ENCODE results near the gene S100B. TPM values are rescaled to one million over a fixed set of nuclear protein-coding genes. Genes with fewer than 3 reads are reported as not detected.
"Not testable (repeated sequence)": the region's sequence is repeated elsewhere in the genome, so short reads cannot be mapped to it uniquely, and the experiment has no call there.

Gene S100B
- total RNA-seq, 1 donor from 2014 or later, result not detected

DNA sequence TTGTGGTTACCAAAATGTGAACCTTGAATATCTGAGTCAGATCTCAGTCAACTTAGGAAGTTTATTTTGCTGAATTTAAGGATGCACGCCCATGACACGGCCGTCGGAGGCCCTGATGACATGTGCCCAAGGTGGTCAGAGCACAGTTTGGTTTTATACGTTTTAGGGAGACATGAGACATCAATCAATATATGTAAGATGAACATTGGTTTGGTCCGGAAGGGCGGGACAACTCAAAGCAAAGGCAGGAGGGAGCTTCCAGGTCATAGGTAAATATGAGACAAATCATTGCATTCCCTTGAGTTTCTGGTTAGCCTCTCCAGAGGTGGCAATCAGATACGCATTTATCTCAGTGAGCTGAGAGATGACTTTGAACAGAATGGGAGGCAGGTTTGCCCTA is 29.5 kb upstream of the S100B start:
- Mint-ChIP-seq H3K9me3 (ENCODE audit: low read depth) (no peaks in the 10 kb centered on the region), H3K4me3 (ENCODE audit: low read depth) (peak overlapping the region; percentile 95), H3K36me3 (ENCODE audit: insufficient read depth) (peaks cover 1% of the 10 kb centered on the region), H3K4me1 (ENCODE audit: low read depth) (peaks cover 23% of the 10 kb centered on the region), H3K27me3 (peaks cover 4% of the 10 kb centered on the region), H3K27ac (peak overlapping the region; percentile 98)
- no peak for DNase-seq (ENCODE audit: low spot score, unreplicated experiment)
- TF ChIP-seq, protein P1, sequence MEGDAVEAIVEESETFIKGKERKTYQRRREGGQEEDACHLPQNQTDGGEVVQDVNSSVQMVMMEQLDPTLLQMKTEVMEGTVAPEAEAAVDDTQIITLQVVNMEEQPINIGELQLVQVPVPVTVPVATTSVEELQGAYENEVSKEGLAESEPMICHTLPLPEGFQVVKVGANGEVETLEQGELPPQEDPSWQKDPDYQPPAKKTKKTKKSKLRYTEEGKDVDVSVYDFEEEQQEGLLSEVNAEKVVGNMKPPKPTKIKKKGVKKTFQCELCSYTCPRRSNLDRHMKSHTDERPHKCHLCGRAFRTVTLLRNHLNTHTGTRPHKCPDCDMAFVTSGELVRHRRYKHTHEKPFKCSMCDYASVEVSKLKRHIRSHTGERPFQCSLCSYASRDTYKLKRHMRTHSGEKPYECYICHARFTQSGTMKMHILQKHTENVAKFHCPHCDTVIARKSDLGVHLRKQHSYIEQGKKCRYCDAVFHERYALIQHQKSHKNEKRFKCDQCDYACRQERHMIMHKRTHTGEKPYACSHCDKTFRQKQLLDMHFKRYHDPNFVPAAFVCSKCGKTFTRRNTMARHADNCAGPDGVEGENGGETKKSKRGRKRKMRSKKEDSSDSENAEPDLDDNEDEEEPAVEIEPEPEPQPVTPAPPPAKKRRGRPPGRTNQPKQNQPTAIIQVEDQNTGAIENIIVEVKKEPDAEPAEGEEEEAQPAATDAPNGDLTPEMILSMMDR (IDR thresholded peaks at IDR 0.05; ENCODE audit: unreplicated experiment), result no peak

DNA sequence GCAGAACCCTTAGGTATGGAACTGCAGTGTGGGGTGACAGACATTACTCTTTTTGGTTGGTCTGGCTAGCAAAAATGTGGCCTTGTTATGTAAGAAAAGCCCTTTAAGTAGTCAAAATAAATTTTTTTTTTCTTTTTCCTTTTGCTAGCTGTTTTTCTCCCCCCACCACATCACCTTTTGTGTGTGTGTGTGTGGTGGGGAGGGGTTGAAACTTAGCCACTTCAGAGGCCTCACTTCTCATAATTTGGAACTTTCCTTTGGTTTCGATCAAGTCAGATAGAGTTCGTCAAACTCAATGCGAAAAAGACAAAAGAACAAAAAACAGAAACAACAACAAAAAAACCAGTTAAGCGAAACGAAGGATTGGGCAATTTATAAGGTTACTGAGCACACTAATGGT is 28.7 kb upstream of the S100B start:
- Mint-ChIP-seq H3K9me3 (ENCODE audit: low read depth) (no peaks in the 10 kb centered on the region), H3K27me3 (peaks cover 7% of the 10 kb centered on the region), H3K4me3 (ENCODE audit: low read depth) (no peak overlapping the region), H3K27ac (no peak overlapping the region), H3K4me1 (ENCODE audit: low read depth) (peaks cover 21% of the 10 kb centered on the region), H3K36me3 (ENCODE audit: insufficient read depth) (peaks cover 1% of the 10 kb centered on the region)
- no peak for DNase-seq (ENCODE audit: low spot score, unreplicated experiment)
- TF ChIP-seq, protein P1 (IDR thresholded peaks at IDR 0.05; ENCODE audit: unreplicated experiment), result no peak

DNA sequence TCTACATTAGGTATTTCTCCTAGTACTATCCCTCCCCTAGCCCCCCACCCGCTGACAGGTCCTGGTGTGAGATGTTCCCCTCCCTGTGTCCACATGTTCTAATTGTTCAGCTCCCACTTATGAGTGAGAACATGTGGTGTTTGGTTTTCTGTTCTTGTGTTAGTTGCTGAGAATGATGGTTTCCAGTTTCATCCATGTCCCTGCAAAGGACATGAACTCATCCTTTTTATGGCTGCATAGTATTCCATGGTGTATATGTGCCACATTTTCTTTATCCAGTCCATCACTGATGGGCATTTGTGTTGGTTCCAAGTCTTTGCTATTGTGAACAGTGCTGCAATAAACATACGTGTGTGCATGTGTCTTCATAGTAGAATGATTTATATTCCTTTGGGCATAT is 26.0 kb upstream of the S100B start:
- not testable (repeated sequence) for H3K4me1 Mint-ChIP-seq (ENCODE audit: low read depth); H3K36me3 Mint-ChIP-seq (ENCODE audit: insufficient read depth); H3K27ac Mint-ChIP-seq; H3K9me3 Mint-ChIP-seq (ENCODE audit: low read depth); H3K4me3 Mint-ChIP-seq (ENCODE audit: low read depth); DNase-seq (ENCODE audit: low spot score, unreplicated experiment)
- peaks cover 11% of the 10 kb centered on the region for H3K27me3 Mint-ChIP-seq

DNA sequence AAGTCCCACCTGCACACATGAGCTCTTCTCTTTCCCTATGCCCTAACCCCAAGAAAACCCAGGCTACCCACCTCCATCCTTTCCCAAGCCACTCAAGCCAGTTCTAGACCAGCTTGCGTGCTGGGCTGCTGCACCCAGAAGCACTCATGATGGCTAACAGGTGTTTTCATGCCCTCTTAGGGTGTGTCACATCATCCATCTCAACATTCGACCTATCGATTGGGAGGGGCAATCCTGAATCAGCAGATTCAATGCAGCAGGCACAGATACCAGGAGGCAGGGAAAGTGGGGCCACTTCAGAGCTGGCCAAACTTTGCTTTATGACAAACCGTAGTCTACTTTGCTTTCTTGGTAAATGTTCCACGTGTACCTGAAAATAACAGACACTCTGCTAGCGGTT is 24.0 kb upstream of the S100B start:
- no peak for DNase-seq (ENCODE audit: low spot score, unreplicated experiment)
- no peaks in the 10 kb centered on the region for H3K36me3 Mint-ChIP-seq (ENCODE audit: insufficient read depth)
- H3K9me3 Mint-ChIP-seq (ENCODE audit: low read depth), result no peaks in the 10 kb centered on the region
- TF ChIP-seq, protein P1 (IDR thresholded peaks at IDR 0.05; ENCODE audit: unreplicated experiment), result no peak
- H3K4me1 Mint-ChIP-seq (ENCODE audit: low read depth), result no peaks in the 10 kb centered on the region
- H3K4me3 Mint-ChIP-seq (ENCODE audit: low read depth), result no peak overlapping the region
- peaks cover 11% of the 10 kb centered on the region for H3K27me3 Mint-ChIP-seq
- H3K27ac Mint-ChIP-seq, result no peak overlapping the region

DNA sequence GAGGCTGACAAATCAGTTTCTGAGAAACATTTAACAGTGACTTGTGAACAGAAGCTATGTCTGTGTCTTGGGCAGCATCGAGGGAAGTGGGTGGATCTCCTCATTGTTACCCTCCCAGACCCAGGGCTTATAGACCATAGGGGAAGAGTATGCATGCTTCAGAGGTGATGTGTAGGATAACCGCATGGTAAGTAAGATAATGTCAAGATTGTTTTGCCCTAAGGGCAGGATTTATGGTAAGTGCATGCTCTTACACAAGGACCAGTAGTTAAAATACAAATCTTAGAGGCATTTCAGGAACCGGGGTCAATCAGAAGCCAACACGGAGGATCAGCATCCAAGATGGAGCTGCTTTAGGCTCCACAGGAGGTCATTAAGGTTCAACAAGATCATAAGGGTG is 22.8 kb upstream of the S100B start:
- H3K27ac Mint-ChIP-seq, result no peak overlapping the region
- DNase-seq (ENCODE audit: low spot score, unreplicated experiment), result no peak
- peaks cover 11% of the 10 kb centered on the region for H3K27me3 Mint-ChIP-seq
- no peaks in the 10 kb centered on the region for H3K9me3 Mint-ChIP-seq (ENCODE audit: low read depth)
- peaks cover under 1% of the 10 kb centered on the region for H3K4me1 Mint-ChIP-seq (ENCODE audit: low read depth)
- H3K4me3 Mint-ChIP-seq (ENCODE audit: low read depth), result no peak overlapping the region
- TF ChIP-seq, protein P1 (IDR thresholded peaks at IDR 0.05; ENCODE audit: unreplicated experiment), result no peak
- H3K36me3 Mint-ChIP-seq (ENCODE audit: insufficient read depth), result no peaks in the 10 kb centered on the region

DNA sequence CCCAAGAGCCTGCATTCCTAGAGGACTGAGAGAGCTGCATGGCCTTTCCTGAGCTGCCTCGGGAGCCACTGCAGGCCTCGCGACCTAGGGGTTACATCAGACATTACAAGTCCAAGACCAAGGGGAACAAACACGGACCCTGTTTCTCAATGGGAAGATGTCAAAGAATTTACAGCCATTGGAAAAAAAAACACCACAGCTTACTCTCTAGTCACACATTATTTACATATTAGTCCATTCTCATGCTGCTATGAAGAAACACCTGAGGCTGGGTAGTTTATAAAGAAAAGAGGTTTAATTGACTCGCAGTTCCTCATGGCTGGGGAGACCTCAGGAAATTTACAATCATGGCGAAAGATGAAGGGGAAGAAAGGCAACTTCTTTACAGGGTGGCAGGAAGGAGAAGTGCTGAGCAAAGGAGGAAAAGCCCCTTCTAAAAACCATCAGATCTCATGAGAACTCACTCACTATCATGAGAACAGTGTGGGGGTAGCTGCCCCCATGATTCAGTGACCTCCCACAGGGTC is 22.2 kb upstream of the S100B start:
- H3K27me3 Mint-ChIP-seq, result peaks cover 11% of the 10 kb centered on the region
- DNase-seq (ENCODE audit: low spot score, unreplicated experiment), result no peak
- no peaks in the 10 kb centered on the region for H3K36me3 Mint-ChIP-seq (ENCODE audit: insufficient read depth)
- TF ChIP-seq, protein P1 (IDR thresholded peaks at IDR 0.05; ENCODE audit: unreplicated experiment), result no peak
- H3K4me1 Mint-ChIP-seq (ENCODE audit: low read depth), result peaks cover 7% of the 10 kb centered on the region
- H3K9me3 Mint-ChIP-seq (ENCODE audit: low read depth), result no peaks in the 10 kb centered on the region
- H3K4me3 Mint-ChIP-seq (ENCODE audit: low read depth), result no peak overlapping the region
- H3K27ac Mint-ChIP-seq, result no peak overlapping the region
